HL-60 (cell line): Measurements from ENCODE around the gene BRICD5.

Source experiments
- DNase-seq, 2 experiments: peaks; one replicate each; pipeline ENCODE4 v3.0.0-alpha.2; 2010 to 2020; ENCODE audit warnings: low read depth in 1 of 2, low spot score in 1 of 2
- H3K27ac ChIP-seq: fragments of 250-450 bp; sonication (Bioruptor Pico); replicated peaks from 2 replicates; pipeline ENCODE4 v1.5.1; 2020; ENCODE audit warnings: mild to moderate bottlenecking, moderate library complexity
- H3K27me3 ChIP-seq: fragments of 250-450 bp; sonication (Bioruptor Pico); 2 replicates; pipeline ENCODE4 v1.5.1; 2021; ENCODE audit warnings: mild to moderate bottlenecking, moderate library complexity; ENCODE audit not compliant: insufficient read depth, poor library complexity, severe bottlenecking
- H3K4me3 ChIP-seq: replicated peaks from 2 replicates; pipeline ENCODE4 v1.5.1; 2011; ENCODE audit warnings: mild to moderate bottlenecking, control low read depth, low read length; ENCODE audit not compliant: insufficient read depth
- CTCF ChIP-seq: IDR thresholded peaks from one replicate; pipeline ENCODE4 v1.5.1; 2011; ENCODE audit warnings: low read length, control low read depth, inconsistent platforms; ENCODE audit not compliant: insufficient read depth
- GABPA ChIP-seq: IDR thresholded peaks from 2 replicates; pipeline ENCODE4 v1.6.1; 2012; ENCODE audit warnings: low read depth
- POLR2AphosphoS5 ChIP-seq: IDR thresholded peaks from 2 replicates; pipeline ENCODE4 v1.6.1; 2012; ENCODE audit warnings: low read depth
- REST ChIP-seq: IDR thresholded peaks from 2 replicates; pipeline ENCODE4 v1.6.1; 2012; ENCODE audit warnings: low read depth; ENCODE audit not compliant: insufficient replicate concordance
- SPI1 ChIP-seq: IDR thresholded peaks from 2 replicates; pipeline ENCODE4 v1.6.1; 2012; ENCODE audit warnings: low read depth, mild to moderate bottlenecking, borderline replicate concordance

BRICD5 gene

GRCh38 chr16:2226245-2226793 lies 15.7 kb upstream of the BRICD5 start:
- no peak for DNase-seq
- TF ChIP-seq CTCF (no peak), SPI1 (no peak), GABPA (no peak), REST (no peak), POLR2AphosphoS5 (no peak)
- H3K27me3 ChIP-seq: no peaks in the 10 kb centered on the region
- no peak overlapping the region for H3K4me3 ChIP-seq
- no peak overlapping the region for H3K27ac ChIP-seq

- peak; percentile 49 to 65 for DNase-seq
- peak overlapping the region; percentile 76 for H3K4me3 ChIP-seq
- H3K27ac ChIP-seq: peak overlapping the region; percentile 80
- TF ChIP-seq REST: no peak
- TF ChIP-seq POLR2AphosphoS5: no peak
- TF ChIP-seq SPI1: no peak
- TF ChIP-seq CTCF: no peak
- TF ChIP-seq GABPA: no peak
- no peaks in the 10 kb centered on the region for H3K27me3 ChIP-seq
Measured at GRCh38 chr16:2223942-2224486, 13.4 kb upstream of the BRICD5 start.

- Histone ChIP-seq H3K27me3 (no peaks in the 10 kb centered on the region), H3K27ac (peak within 1 kb of the TSS; percentile 80), H3K4me3 (peak within 1 kb of the TSS; percentile 76)
- DNase-seq: peak; percentile 100
- TF ChIP-seq POLR2AphosphoS5: peak; percentile 85
- peak; percentile 14 for TF ChIP-seq REST
- TF ChIP-seq CTCF: no peak
Measured at GRCh38 chr16:2223221-2223941, 12.7 kb upstream of the BRICD5 start, which contains the start of gene E4F1. E4F1 (plus strand) TSS chr16:2223591; CDS start chr16:2223614, 23 bp downstream.
